Upper lobe of left lung (tissue), 4 donors: ENCODE results near the gene POLA1.

Source experiments
- POLR2A ChIP-seq, 4 donors: fragments of 450-650 bp; IDR thresholded peaks; one replicate each; pipeline ENCODE4 v1.5.1; 2016 to 2017; ENCODE audit warnings: antibody characterized with exemption in 4 of 4, mild to moderate bottlenecking in 2 of 4
- TF ChIP-seq, protein P1 (sequence below), 6 experiments: fragments of 450-650 bp in 4 of 6; fragments of 200-600 bp in 2 of 6; sonication (generic) in 2 of 6; IDR thresholded peaks; one replicate each; pipeline ENCODE4 v1.5.1; 2016 to 2019; ENCODE audit warnings: antibody characterized with exemption in 6 of 6

- TF ChIP-seq, protein P1, sequence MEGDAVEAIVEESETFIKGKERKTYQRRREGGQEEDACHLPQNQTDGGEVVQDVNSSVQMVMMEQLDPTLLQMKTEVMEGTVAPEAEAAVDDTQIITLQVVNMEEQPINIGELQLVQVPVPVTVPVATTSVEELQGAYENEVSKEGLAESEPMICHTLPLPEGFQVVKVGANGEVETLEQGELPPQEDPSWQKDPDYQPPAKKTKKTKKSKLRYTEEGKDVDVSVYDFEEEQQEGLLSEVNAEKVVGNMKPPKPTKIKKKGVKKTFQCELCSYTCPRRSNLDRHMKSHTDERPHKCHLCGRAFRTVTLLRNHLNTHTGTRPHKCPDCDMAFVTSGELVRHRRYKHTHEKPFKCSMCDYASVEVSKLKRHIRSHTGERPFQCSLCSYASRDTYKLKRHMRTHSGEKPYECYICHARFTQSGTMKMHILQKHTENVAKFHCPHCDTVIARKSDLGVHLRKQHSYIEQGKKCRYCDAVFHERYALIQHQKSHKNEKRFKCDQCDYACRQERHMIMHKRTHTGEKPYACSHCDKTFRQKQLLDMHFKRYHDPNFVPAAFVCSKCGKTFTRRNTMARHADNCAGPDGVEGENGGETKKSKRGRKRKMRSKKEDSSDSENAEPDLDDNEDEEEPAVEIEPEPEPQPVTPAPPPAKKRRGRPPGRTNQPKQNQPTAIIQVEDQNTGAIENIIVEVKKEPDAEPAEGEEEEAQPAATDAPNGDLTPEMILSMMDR (IDR thresholded peaks at IDR 0.05): no peak
- TF ChIP-seq POLR2A (IDR thresholded peaks at IDR 0.05): no peak
These were observed 261.7 kb downstream of the POLA1 start for GRCh38 chrX:24955372-24955930.
